Stimulated activated CD4-positive, alpha-beta T cell treated with anti-CD3 and anti-CD28 coated beads, Interleukin-15, amount 100 ng/mL, for 48 hours (primary cell): ENCODE measurements around the gene ABCD2.
"Not testable (repeated sequence)": the region's sequence is repeated elsewhere in the genome, so short reads cannot be mapped to it uniquely, and the experiment has no call there.

ENCODE experiments used
- DNase-seq, 2 donors: peaks; one replicate each; pipeline ENCODE4 v3.0.0-alpha.2; 2020; ENCODE audit warnings: low read depth in 2 of 2

The ABCD2 gene

GRCh38 chr12:39538679-39539104 lies 80.9 kb downstream of the ABCD2 start:
- DNase-seq, result no peak

GRCh38 chr12:39533951-39534350 lies 85.7 kb downstream of the ABCD2 start:
- DNase-seq, result no peak

- no peak for DNase-seq
These were observed 87.2 kb downstream of the ABCD2 start for GRCh38 chr12:39532448-39532847.

- no peak for DNase-seq
These were observed 92.6 kb downstream of the ABCD2 start for GRCh38 chr12:39526974-39527373.

GRCh38 chr12:39522167-39522566 lies 97.4 kb downstream of the ABCD2 start:
- DNase-seq, result not testable (repeated sequence)

GRCh38 chr12:39510001-39510400 lies 109.6 kb downstream of the ABCD2 start:
- DNase-seq, result no peak

- DNase-seq, result no peak
These were observed 114.0 kb downstream of the ABCD2 start for GRCh38 chr12:39505554-39505953.

GRCh38 chr12:39505023-39505422 lies 114.6 kb downstream of the ABCD2 start:
- no peak for DNase-seq

- DNase-seq, result no peak
These were observed 116.2 kb downstream of the ABCD2 start for GRCh38 chr12:39503439-39503838.

- DNase-seq, result no peak
These were observed 116.9 kb downstream of the ABCD2 start for GRCh38 chr12:39502726-39503125.
